BE2C (cell line): Measurements from ENCODE around the gene ADAMTS14.

Experiments used
- DNase-seq: peaks from one replicate; pipeline ENCODE4 v3.0.0-alpha.2; 2020
- H3K27me3 ChIP-seq: fragments of 250-450 bp; sonication (Bioruptor Pico); 2 replicates; pipeline ENCODE4 v1.5.1; 2020; ENCODE audit warnings: mild to moderate bottlenecking
- H3K36me3 ChIP-seq: fragments of 250-450 bp; sonication (Bioruptor Pico); 2 replicates; pipeline ENCODE4 v1.5.1; 2020; ENCODE audit warnings: mild to moderate bottlenecking
- H3K4me1 ChIP-seq: fragments of 250-450 bp; sonication (Bioruptor Pico); 2 replicates; pipeline ENCODE4 v1.5.1; 2020
- H3K4me3 ChIP-seq: 2 replicates; pipeline ENCODE4 v1.5.1; 2011; ENCODE audit warnings: low read depth, low read length
- H3K9me3 ChIP-seq: fragments of 250-450 bp; sonication (Bioruptor Pico); 2 replicates; pipeline ENCODE4 v1.5.1; 2020
- CTCF ChIP-seq: IDR thresholded peaks from 2 replicates; pipeline ENCODE4 v1.5.1; 2012; ENCODE audit warnings: mild to moderate bottlenecking, low read depth, low read length

The ADAMTS14 gene

GRCh38 chr10:70678250-70678635, 5.9 kb downstream of the ADAMTS14 start:
- no peaks in the 10 kb centered on the region; the same call in 1 of the 2 replicates for H3K4me1 ChIP-seq
- no peak overlapping the region for H3K4me3 ChIP-seq
- no peaks in the 10 kb centered on the region for H3K36me3 ChIP-seq
- no peaks in the 10 kb centered on the region for H3K9me3 ChIP-seq
- peaks cover 3% of the 10 kb centered on the region for H3K27me3 ChIP-seq
- no peak for TF ChIP-seq CTCF
- DNase-seq, result no peak

GRCh38 chr10:70678757-70679489, 6.6 kb downstream of the ADAMTS14 start:
- no peak overlapping the region for H3K4me3 ChIP-seq
- TF ChIP-seq CTCF, result no peak
- H3K4me1 ChIP-seq, result no peaks in the 10 kb centered on the region; the same call in 1 of the 2 replicates
- H3K9me3 ChIP-seq, result no peaks in the 10 kb centered on the region
- DNase-seq, result no peak
- H3K36me3 ChIP-seq, result no peaks in the 10 kb centered on the region
- no peaks in the 10 kb centered on the region for H3K27me3 ChIP-seq

- no peak for TF ChIP-seq CTCF
- no peaks in the 10 kb centered on the region for H3K9me3 ChIP-seq
- no peaks in the 10 kb centered on the region; the same call in 1 of the 2 replicates for H3K4me1 ChIP-seq
- H3K36me3 ChIP-seq, result no peaks in the 10 kb centered on the region
- no peak overlapping the region for H3K4me3 ChIP-seq
- DNase-seq, result no peak
- no peaks in the 10 kb centered on the region for H3K27me3 ChIP-seq
These were observed 7.2 kb downstream of the ADAMTS14 start for GRCh38 chr10:70679498-70679897.

- Histone ChIP-seq H3K4me3 (no peak overlapping the region), H3K36me3 (no peaks in the 10 kb centered on the region)
- DNase-seq, result no peak
These were observed 8.8 kb downstream of the ADAMTS14 start for GRCh38 chr10:70680899-70681730.

GRCh38 chr10:70681731-70682005, 9.4 kb downstream of the ADAMTS14 start:
- no peaks in the 10 kb centered on the region for H3K9me3 ChIP-seq
- no peak for DNase-seq
- TF ChIP-seq CTCF, result no peak
- H3K4me3 ChIP-seq, result no peak overlapping the region
- no peaks in the 10 kb centered on the region for H3K27me3 ChIP-seq
- peaks cover 3% of the 10 kb centered on the region for H3K4me1 ChIP-seq
- H3K36me3 ChIP-seq, result no peaks in the 10 kb centered on the region

More at GRCh38 chr10:70680899-70681730, 8.8 kb downstream of the ADAMTS14 start:
- Histone ChIP-seq H3K27me3 (no peaks in the 10 kb centered on the region), H3K9me3 (no peaks in the 10 kb centered on the region), H3K4me1 (peaks cover 3% of the 10 kb centered on the region)
- TF ChIP-seq CTCF, result no peak
